ENCODE results near the gene PLEKHM1.

Gene PLEKHM1

DNA sequence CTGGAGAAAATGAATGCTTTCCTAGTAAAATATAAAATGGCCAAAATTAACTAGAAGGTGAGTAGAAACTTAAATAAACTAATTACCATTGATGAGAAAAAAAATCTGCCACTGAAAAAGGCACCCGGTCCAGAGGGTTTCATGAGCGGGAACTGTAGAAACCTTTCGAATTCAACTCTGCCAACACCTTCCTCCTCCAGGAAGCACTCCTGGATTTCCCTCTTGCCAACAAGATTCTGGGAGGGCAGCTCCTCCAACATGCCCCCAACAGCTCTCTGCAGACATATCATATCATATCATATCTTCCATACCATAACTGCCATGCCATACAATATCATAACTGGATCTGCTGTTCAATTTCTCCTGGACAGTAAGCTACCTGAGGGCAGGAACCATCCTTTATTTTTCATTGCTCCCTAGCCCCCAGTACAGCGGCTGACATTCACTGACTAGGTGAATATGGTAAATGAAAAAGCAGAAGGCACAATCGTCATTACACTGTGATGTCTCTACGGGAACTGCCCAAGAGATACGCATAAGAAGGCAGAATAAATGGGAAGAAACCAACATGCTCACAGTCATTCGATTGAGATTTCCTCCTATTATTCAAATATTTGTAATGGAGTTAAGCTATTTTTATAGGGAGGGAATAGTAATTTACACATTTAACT, 67.1 kb downstream of the PLEKHM1 start:
- FAIRE-seq: peak; percentile 13
- DNase-seq (ENCODE audit: insufficient read length, low spot score): no peak
- TF ChIP-seq POU2F2 (IDR thresholded peaks at IDR 0.05; ENCODE audit: low read depth, low read length) (no peak), POLR2A (IDR thresholded peaks at IDR 0.05; ENCODE audit: low read depth, low read length) (no peak), SPI1 (IDR thresholded peaks at IDR 0.05; ENCODE audit: low read depth, low read length) (no peak), POLR2AphosphoS5 (IDR thresholded peaks at IDR 0.05; ENCODE audit: low read depth, low read length) (no peak), TAF1 (IDR thresholded peaks at IDR 0.05; ENCODE audit: low read depth, low read length) (no peak), PAX5 (IDR thresholded peaks at IDR 0.05; ENCODE audit: insufficient read depth, low read length, severe bottlenecking) (no peak)

DNA sequence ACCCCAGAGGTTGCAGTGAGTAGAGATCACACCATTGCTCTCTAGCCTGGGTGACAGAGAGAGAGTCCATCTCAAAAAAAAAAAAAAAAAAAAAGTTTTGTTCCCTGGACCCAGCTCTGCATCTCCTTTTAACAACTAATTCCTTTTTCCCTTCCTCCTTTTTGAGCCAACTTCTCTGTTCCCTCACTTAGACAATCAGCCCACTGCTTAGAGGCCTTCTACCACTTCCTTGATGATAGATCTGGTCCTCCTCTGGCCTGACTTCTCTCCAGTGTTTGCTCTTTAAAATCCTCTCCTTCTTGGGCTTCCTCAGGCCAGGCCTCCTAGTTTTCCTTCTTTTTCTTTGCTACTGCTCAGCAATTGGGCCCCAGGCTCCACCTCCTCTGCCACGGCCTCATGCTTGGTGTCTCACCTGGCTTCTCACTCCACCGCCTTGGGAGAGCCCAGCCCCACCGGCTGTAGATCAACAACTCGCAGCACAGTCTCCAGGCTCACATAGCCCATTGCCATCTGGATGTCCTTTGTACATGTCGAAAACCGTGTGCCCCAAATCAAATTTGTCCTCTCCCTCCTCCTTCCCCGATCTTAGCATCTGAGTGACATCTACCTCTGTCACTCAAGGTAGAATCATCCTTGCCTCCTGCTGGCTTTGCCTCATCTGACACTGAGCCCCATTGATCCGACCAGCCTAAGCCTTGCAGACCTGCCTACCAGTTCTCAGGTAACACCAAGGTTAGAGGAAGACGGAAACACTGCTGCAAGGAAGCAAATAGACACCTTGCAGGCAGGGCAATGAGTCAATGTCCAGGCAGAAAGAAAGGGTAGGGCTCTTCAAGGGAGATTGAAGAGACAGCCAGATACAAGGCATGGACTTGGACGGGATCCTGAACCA, 75.3 kb downstream of the PLEKHM1 start:
- DNase-seq (ENCODE audit: insufficient read length, low spot score) (no peak), FAIRE-seq (no peak)
- no peak for TF ChIP-seq PAX5 (IDR thresholded peaks at IDR 0.05; ENCODE audit: insufficient read depth, low read length, severe bottlenecking)

DNA sequence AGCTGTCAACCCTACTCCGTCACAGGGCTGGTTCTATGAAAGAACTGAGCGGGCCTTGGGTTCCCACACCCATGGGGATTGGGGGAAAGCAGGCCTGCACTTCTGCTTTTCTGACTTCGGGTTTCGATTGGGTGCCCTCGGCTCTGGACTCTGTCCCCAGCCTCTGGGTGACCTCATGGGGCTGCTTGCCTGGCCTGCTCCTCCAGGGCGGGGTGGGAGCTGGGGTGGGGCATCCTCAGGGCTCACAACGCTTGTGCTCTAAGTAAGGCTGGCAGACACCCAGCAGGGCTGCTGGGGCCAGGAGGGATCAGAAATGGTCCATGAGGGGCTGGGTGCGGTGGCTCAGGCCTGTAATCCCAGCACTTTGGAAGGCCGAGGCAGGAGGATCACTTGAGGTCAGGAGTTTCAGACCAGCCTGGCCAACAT, 77.0 kb downstream of the PLEKHM1 start:
- TF ChIP-seq SPI1 (IDR thresholded peaks at IDR 0.05; ENCODE audit: low read depth, low read length) (peak; percentile 95), PAX5 (IDR thresholded peaks at IDR 0.05; ENCODE audit: insufficient read depth, low read length, severe bottlenecking) (no peak), POLR2A (IDR thresholded peaks at IDR 0.05; ENCODE audit: low read depth, low read length) (no peak), POU2F2 (IDR thresholded peaks at IDR 0.05; ENCODE audit: low read depth, low read length) (no peak), POLR2AphosphoS5 (IDR thresholded peaks at IDR 0.05; ENCODE audit: low read depth, low read length) (no peak), TAF1 (IDR thresholded peaks at IDR 0.05; ENCODE audit: low read depth, low read length) (no peak)
- DNase-seq (ENCODE audit: insufficient read length, low spot score) (no peak), FAIRE-seq (peak; percentile 67)

DNA sequence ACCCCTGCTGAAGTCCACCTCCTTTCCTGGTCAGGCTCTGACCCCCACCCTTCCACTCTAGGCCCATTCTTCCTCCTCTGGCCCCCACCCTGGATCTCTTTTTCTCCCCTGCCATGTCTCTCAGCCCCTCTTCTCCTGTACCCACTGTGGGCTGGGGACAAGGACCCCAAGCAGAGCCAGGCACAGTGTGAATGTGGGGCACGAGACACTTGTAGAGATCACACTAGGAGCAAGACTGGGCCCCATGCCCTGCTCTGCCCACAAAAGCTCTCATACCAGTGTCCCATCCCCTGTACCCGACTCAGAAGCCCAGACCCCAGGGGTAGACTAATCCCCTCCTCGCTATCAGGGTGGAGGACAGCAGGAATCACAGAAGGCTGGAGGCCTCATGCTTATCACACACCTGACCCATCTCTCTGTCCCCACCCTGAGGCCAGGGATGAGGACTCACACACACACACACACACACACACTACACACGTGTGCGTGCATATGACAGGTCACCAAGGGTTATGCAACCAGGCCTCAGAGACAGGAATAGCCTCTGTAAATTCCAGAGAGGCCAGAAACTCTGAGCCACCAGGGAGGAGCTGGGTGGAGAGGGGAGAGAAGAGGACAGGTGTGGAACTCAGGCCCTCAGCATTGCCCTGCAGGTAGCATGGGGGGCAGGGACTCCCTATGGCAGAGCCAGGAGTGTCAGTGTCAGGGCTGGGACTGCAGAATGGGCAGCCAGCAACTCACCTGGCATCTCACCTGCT, 79.0 kb downstream of the PLEKHM1 start:
- no peak for DNase-seq (ENCODE audit: insufficient read length, low spot score)
- peak; percentile 75 for FAIRE-seq
- TF ChIP-seq POLR2A (IDR thresholded peaks at IDR 0.05; ENCODE audit: low read depth, low read length): no peak
- no peak for TF ChIP-seq TAF1 (IDR thresholded peaks at IDR 0.05; ENCODE audit: low read depth, low read length)
- no peak for TF ChIP-seq POLR2AphosphoS5 (IDR thresholded peaks at IDR 0.05; ENCODE audit: low read depth, low read length)
- no peak for TF ChIP-seq PAX5 (IDR thresholded peaks at IDR 0.05; ENCODE audit: insufficient read depth, low read length, severe bottlenecking)
- TF ChIP-seq POU2F2 (IDR thresholded peaks at IDR 0.05; ENCODE audit: low read depth, low read length): no peak
- no peak for TF ChIP-seq SPI1 (IDR thresholded peaks at IDR 0.05; ENCODE audit: low read depth, low read length)

DNA sequence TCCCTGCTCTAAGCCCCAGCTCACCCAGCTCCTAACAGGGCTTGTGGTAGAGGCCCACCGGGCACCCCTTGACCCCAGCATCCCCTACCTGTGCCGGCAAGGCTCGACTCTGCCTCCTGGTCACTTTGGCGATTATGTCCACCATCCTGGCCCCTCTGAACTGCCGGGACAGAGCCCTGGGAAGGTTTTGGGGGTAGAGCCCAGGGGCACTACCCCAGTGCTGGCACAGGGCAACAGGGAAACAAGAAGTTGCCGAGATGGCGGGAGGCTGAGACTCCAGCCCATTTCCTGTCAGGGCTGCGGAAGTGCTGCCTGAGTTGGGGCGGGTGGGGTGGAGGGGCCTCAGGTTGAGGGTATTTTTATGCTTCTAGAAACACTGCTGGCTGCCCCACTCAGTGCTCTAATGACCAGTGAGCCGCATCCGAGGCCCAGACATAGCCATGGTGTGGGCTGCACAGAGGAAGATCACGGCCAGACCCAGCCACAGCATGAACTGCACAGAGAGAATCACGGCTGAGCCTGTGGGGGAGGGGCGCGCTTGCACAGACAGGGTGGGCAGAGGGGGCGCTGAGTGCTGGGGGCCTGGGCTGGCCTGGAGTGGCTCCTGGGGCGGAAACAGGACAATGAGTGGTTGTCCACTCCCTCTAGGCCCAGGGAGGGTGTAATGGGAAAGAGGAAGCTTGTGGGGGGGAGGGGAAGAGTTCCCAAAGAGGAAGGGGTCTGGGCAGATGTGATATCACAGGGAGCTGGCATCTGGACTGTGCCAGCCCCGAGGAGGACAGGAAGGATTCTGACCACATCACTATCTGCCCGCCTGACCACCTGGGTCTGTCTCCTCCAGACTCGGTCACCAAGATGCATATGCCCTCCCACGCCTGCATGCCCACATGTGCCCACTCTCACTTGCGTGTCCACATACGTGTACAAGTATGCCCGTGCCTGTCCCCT, 80.1 kb downstream of the PLEKHM1 start:
- FAIRE-seq: peak; percentile 94
- TF ChIP-seq TAF1 (IDR thresholded peaks at IDR 0.05; ENCODE audit: low read depth, low read length) (0 out of 2 replicates have a peak, but pooled peaks have one; percentile 72), POU2F2 (IDR thresholded peaks at IDR 0.05; ENCODE audit: low read depth, low read length) (0 out of 2 replicates have a peak, but pooled peaks have one; percentile 50), POLR2AphosphoS5 (IDR thresholded peaks at IDR 0.05; ENCODE audit: low read depth, low read length) (peak; percentile 53; the same call in 1 of the 2 replicates), POLR2A (IDR thresholded peaks at IDR 0.05; ENCODE audit: low read depth, low read length) (peak; percentile 71), SPI1 (IDR thresholded peaks at IDR 0.05; ENCODE audit: low read depth, low read length) (peak; percentile 76), PAX5 (IDR thresholded peaks at IDR 0.05; ENCODE audit: insufficient read depth, low read length, severe bottlenecking) (no peak)
- DNase-seq (ENCODE audit: insufficient read length, low spot score): peak; percentile 84

DNA sequence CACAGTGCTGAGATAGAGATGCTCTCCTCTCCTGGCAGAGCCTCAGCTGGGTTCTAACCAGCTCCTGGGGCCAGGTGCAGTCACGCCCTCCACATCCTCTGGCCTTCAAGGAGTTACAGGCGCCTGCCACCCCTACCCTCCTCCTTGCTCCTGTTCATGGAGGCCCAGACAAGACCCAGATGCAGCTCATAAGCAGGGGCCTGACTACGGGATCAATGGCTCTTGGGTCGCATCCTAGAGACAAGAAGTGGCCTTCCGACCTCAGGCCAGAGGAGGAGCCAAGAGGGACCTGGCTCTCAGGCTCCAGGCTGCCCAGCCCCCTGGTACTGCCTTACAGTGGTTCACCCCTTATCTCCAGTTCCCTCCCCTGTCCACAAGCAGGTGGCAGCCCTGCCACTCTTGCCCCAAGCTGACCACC, 80.9 kb downstream of the PLEKHM1 start:
- no peak for FAIRE-seq
- TF ChIP-seq TAF1 (IDR thresholded peaks at IDR 0.05; ENCODE audit: low read depth, low read length): no peak
- no peak for TF ChIP-seq PAX5 (IDR thresholded peaks at IDR 0.05; ENCODE audit: insufficient read depth, low read length, severe bottlenecking)
- TF ChIP-seq POLR2AphosphoS5 (IDR thresholded peaks at IDR 0.05; ENCODE audit: low read depth, low read length): no peak
- no peak for TF ChIP-seq POU2F2 (IDR thresholded peaks at IDR 0.05; ENCODE audit: low read depth, low read length)
- no peak for TF ChIP-seq SPI1 (IDR thresholded peaks at IDR 0.05; ENCODE audit: low read depth, low read length)
- TF ChIP-seq POLR2A (IDR thresholded peaks at IDR 0.05; ENCODE audit: low read depth, low read length): no peak
- DNase-seq (ENCODE audit: insufficient read length, low spot score): no peak

DNA sequence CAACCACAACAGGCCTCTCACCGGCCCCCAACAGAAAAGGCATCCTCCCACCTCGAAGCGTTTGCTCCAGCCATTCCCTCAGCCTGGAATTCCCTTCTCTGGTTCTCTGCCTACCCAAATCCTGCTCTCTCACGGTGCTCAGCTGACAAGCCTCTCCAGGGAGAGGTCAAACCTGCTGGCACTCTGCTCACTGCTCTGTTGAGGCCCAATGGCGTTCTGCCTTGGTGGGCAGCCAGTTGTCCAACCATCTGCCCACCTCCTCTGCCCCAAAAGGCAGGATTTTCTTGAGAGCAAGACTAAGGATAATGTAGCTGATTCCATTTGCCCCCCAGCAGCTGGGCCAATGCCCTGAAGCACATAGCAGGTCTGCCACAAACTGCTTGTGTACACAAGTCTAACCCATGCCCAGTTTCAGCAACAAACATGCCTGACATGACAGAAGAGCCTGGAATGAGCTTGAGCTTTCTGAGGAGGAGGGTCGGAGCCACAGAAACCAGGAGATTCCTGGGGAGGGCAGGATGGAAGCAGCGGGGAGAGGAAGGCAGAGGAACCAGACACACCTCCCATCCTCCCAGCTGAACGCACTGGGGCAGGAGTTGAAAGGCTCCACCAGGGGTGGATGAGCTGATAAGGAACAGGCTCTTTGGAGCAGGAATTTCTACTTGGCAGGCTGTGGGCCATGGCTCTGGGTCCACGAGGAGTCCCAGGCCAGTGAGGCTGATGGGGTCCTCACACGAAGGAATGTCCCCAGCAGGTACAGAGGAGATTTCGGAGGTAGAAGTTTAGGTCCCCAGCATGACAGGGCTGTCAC, 81.7 kb downstream of the PLEKHM1 start:
- DNase-seq (ENCODE audit: insufficient read length, low spot score): no peak
- no peak for TF ChIP-seq PAX5 (IDR thresholded peaks at IDR 0.05; ENCODE audit: insufficient read depth, low read length, severe bottlenecking)
- no peak for TF ChIP-seq POLR2AphosphoS5 (IDR thresholded peaks at IDR 0.05; ENCODE audit: low read depth, low read length)
- TF ChIP-seq TAF1 (IDR thresholded peaks at IDR 0.05; ENCODE audit: low read depth, low read length): no peak
- TF ChIP-seq SPI1 (IDR thresholded peaks at IDR 0.05; ENCODE audit: low read depth, low read length): no peak
- no peak for TF ChIP-seq POLR2A (IDR thresholded peaks at IDR 0.05; ENCODE audit: low read depth, low read length)
- TF ChIP-seq POU2F2 (IDR thresholded peaks at IDR 0.05; ENCODE audit: low read depth, low read length): no peak
- FAIRE-seq: no peak

Measured in GM12891 (cell line).